Lung (tissue), 12 donors: ENCODE measurements around the gene PDLIM4. TPM values are rescaled to one million over a fixed set of nuclear protein-coding genes. Genes with fewer than 3 reads are reported as not detected.
A peak's percentile ranks its signal among the peaks of the same experiment; 100 is the strongest.

Experiments
- ATAC-seq: fragments of 200-7000 bp; cut with Tn5 transposase; one replicate; pipeline ENCODE4 v1.9.1; 2020; ENCODE audit warnings: moderate number of reproducible peaks; ENCODE audit not compliant: insufficient read depth, low FRiP score
- DNase-seq, 3 donors: peaks; one replicate each; pipeline ENCODE4 v3.0.0-alpha.2; 2013 to 2017
- H3K27ac ChIP-seq, 2 donors: one replicate each; pipeline ENCODE4 v1.5.1; 2013; ENCODE audit warnings: mild to moderate bottlenecking in 2 of 2, moderate library complexity in 2 of 2, control low read depth in 1 of 2, inconsistent platforms in 1 of 2, low read depth in 1 of 2, low read length in 1 of 2
- H3K27me3 ChIP-seq, 3 donors: one replicate each; pipeline ENCODE4 v1.5.1; 2013; ENCODE audit warnings: low read length in 2 of 3; ENCODE audit not compliant: control insufficient read depth in 3 of 3, insufficient read depth in 3 of 3
- H3K36me3 ChIP-seq, 4 donors: one replicate each; pipeline ENCODE4 v1.5.1; 2013; ENCODE audit warnings: low read length in 4 of 4, mild to moderate bottlenecking in 1 of 4, moderate library complexity in 1 of 4; ENCODE audit not compliant: control insufficient read depth in 4 of 4, insufficient read depth in 4 of 4
- H3K4me1 ChIP-seq, 5 donors: one replicate each; pipeline ENCODE4 v1.5.1; 2013; ENCODE audit warnings: low read length in 5 of 5, mild to moderate bottlenecking in 2 of 5, moderate library complexity in 1 of 5; ENCODE audit not compliant: control insufficient read depth in 5 of 5, insufficient read depth in 5 of 5
- H3K4me3 ChIP-seq: one replicate; pipeline ENCODE4 v1.5.1; 2013; ENCODE audit warnings: mild to moderate bottlenecking, control low read depth, moderate library complexity
- H3K9ac ChIP-seq, 2 donors: one replicate each; pipeline ENCODE4 v1.5.1; 2013; ENCODE audit warnings: low read length in 2 of 2, control low read depth in 1 of 2; ENCODE audit not compliant: insufficient read depth in 1 of 2
- H3K9me3 ChIP-seq, 4 donors: one replicate each; pipeline ENCODE4 v1.5.1; 2013; ENCODE audit warnings: low read length in 3 of 4, mild to moderate bottlenecking in 1 of 4, moderate library complexity in 1 of 4; ENCODE audit not compliant: control insufficient read depth in 4 of 4, insufficient read depth in 3 of 4
- CTCF ChIP-seq: IDR thresholded peaks from 2 replicates; pipeline ENCODE4 v1.5.1; 2012; ENCODE audit warnings: mild to moderate bottlenecking; ENCODE audit errors: control extremely low read depth, extremely low read depth
- WGBS, 2 donors: extraction: QIAGEN DNeasy Blood & Tissue Kit; methylation state at CpG; one replicate each; pipeline ENCODE4 v1.1.7; 2013; 5-methylcytosine and 5-hydroxymethylcytosine counted together
- polyA plus RNA-seq, 2 donors: library from polyadenylated mRNA; stranded (reverse); fragments of 200-250 nt; gene quantifications; one replicate each; pipeline ENCODE4 v1.2.1, GENCODE V29; 2013
- total RNA-seq, 2 donors: library from RNA; depleted of rRNA in 1 of 2; stranded (reverse); fragments of >200 nt in 1 of 2; gene quantifications; one replicate each; pipeline ENCODE4 v1.2.1, GENCODE V29; 2014 to 2021
- donor health status: control.
- donor health status: control.
- donor health status: Bipolar disorder and iron deficiency.
- donor health status: healthy.
- donor health status: DM: yes; HTN: yes; CAD: no.

The PDLIM4 gene
- total and polyA plus RNA-seq, 4 donors = 7.3 to 13.8 (median 9.6) TPM

DNA sequence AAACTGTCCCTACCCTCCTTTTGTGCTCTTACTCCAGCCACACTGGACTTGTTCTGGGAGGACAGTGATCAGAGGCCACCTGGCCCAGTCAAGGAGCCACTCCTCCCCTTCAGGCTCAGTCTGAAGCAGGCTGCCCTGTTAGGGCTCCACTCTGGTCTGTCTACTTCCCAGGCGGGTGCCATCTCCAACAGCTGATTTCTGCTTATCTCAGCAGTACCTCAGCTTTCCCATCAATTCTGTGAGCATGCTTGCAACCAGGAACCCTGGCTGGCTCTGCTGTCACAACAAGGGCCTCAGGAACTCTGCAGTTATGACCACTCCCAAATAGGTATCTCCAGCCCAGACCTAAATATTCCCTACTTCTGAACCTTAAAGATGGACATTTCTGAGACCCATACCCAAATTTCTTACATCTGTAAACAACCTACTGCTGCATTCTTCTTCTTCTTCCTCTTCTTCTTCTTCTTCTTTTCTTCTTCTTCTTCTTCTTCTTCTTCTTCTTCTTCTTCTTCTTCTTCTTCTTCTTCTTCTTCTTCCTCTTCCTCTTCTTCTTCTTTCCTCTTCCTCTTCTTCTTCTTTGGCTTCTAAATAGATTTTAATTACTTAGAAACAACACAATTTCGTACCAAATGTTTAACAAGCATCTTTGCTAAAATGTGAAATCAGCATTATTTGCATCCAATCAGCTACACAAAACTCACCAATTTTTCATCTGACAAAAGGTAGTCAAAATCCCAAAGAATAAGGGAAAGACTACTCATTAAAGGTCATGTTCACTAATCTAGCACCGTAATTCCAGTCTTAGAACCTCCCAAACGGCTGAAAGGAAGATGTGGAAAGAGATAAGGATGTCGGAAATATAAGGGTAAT is 23.1 kb downstream of the PDLIM4 start:
- Histone ChIP-seq H3K27ac (no peak overlapping the region), H3K4me1 (peaks cover 0 to 4% (median 0%) of the 10 kb centered on the region in 5 donors), H3K27me3 (no peaks in the 10 kb centered on the region), H3K36me3 (no peaks in the 10 kb centered on the region), H3K4me3 (no peak overlapping the region), H3K9ac (no peak overlapping the region), H3K9me3 (no peaks in the 10 kb centered on the region)
- DNase-seq (no peak), ATAC-seq (no peak)
- no peak for TF ChIP-seq CTCF
- WGBS, 2 donors = 85 to 86% methylated on average over 5 of the region's 5 CpGs

GRCh38 chr5:132281856-132282614 is 24.5 kb downstream of the PDLIM4 start:
- TF ChIP-seq CTCF = no peak
- DNase-seq (no peak), ATAC-seq (no peak)
- WGBS, 2 donors = 91 to 96% methylated on average over 9 of the region's 9 CpGs
- Histone ChIP-seq H3K36me3 (no peaks in the 10 kb centered on the region), H3K4me1 (peaks cover 0 to 4% (median 0%) of the 10 kb centered on the region in 5 donors), H3K27me3 (no peaks in the 10 kb centered on the region), H3K4me3 (no peak overlapping the region), H3K9ac (no peak overlapping the region), H3K9me3 (no peaks in the 10 kb centered on the region), H3K27ac (no peak overlapping the region)

- peak; percentile 41 for ATAC-seq
Measured at GRCh38 chr5:132283423-132284043, 26.0 kb downstream of the PDLIM4 start.

More at GRCh38 chr5:132283423-132284043, 26.0 kb downstream of the PDLIM4 start:
- Histone ChIP-seq H3K4me1 (peaks cover 0 to 4% (median 0%) of the 10 kb centered on the region in 5 donors), H3K36me3 (no peaks in the 10 kb centered on the region), H3K4me3 (no peak overlapping the region), H3K9me3 (no peaks in the 10 kb centered on the region), H3K9ac (no peak overlapping the region), H3K27ac (no peak overlapping the region), H3K27me3 (no peaks in the 10 kb centered on the region)
- peak; percentile 52 to 75 (median 75) for DNase-seq
- 62 to 66% methylated on average over 5 of the region's 5 CpGs for WGBS, 2 donors
- peak; percentile 25 for TF ChIP-seq CTCF
